PFSK-1 (cell line): ENCODE data around the gene PHACTR1.

ENCODE experiments used
- POLR2AphosphoS5 ChIP-seq: IDR thresholded peaks from 2 replicates; pipeline ENCODE4 v1.6.1; 2012; ENCODE audit warnings: low read depth, mild to moderate bottlenecking, control low read depth, low read length, moderate library complexity
- REST ChIP-seq, 2 experiments: IDR thresholded peaks; 2 replicates each; pipeline versions ENCODE4 v1.6.1 to v1.8.0; 2011 to 2012; ENCODE audit warnings: low read depth in 2 of 2, low read length in 2 of 2, control low read depth in 1 of 2, inconsistent platforms in 1 of 2, mild to moderate bottlenecking in 1 of 2, moderate library complexity in 1 of 2; ENCODE audit not compliant: insufficient read depth in 1 of 2
- SIN3A ChIP-seq: IDR thresholded peaks from 2 replicates; pipeline ENCODE4 v1.6.1; 2012; ENCODE audit warnings: mild to moderate bottlenecking, low read length, moderate library complexity, borderline replicate concordance; ENCODE audit not compliant: insufficient read depth
- TAF1 ChIP-seq: IDR thresholded peaks from 2 replicates; pipeline ENCODE4 v1.6.1; 2012; ENCODE audit warnings: low read length, control low read depth, borderline replicate concordance; ENCODE audit not compliant: insufficient read depth

DNA sequence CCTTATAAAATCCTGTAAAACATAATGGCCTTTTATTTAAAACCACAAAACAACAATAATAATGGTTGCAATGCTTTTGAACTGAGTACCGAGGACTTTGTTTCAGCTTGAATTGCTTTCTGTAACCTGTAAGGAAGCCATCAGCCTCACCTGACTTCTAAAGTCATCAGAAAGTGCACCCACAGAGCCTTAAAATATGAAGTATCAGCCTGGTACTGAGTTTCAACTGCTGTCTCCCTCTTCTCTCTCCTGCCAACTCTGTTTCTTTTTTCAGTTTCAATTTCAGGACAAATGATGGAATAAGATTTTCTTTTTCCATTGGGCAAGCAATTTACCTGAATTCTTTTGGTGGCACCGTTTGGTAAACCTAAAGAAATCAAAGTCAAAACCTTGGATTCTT is 119.4 kb downstream of the PHACTR1 start:
- no peak for TF ChIP-seq POLR2AphosphoS5
- TF ChIP-seq REST (IDR thresholded peaks at IDR 0.05; ENCODE audit: insufficient read depth in 1 of 2, low read depth in 2 of 2, low read length in 2 of 2) = no peak
- TF ChIP-seq SIN3A = no peak
- no peak for TF ChIP-seq TAF1
